Colonic mucosa (tissue), 4 donors: ENCODE data around the gene CNTN3. TPM values are rescaled to one million over a fixed set of nuclear protein-coding genes. Genes with fewer than 3 reads are reported as not detected.

Experiments used
- DNase-seq: peaks from one replicate; pipeline ENCODE4 v3.0.0-alpha.2; 2020
- H3K27ac ChIP-seq: fragments of 200-600 bp; one replicate; pipeline ENCODE4 v1.8.0; 2021
- H3K27me3 ChIP-seq: fragments of 200-600 bp; one replicate; pipeline ENCODE4 v1.8.0; 2021
- H3K36me3 ChIP-seq: fragments of 200-600 bp; one replicate; pipeline ENCODE4 v1.8.0; 2021
- H3K4me1 ChIP-seq: fragments of 200-600 bp; one replicate; pipeline ENCODE4 v1.8.0; 2021; ENCODE audit warnings: mild to moderate bottlenecking
- H3K4me3 ChIP-seq: fragments of 200-600 bp; one replicate; pipeline ENCODE4 v1.8.0; 2021
- H3K9ac ChIP-seq, 2 donors: one replicate each; pipeline ENCODE4 v1.7.0; 2013; ENCODE audit warnings: control low read depth in 2 of 2, low read depth in 2 of 2, low read length in 2 of 2
- H3K9me3 ChIP-seq: fragments of 200-600 bp; one replicate; pipeline ENCODE4 v1.8.0; 2021
- CTCF ChIP-seq: fragments of 200-600 bp; IDR thresholded peaks from one replicate; pipeline ENCODE4 v1.8.0; 2022; ENCODE audit warnings: antibody characterized with exemption, mild to moderate bottlenecking
- intact Hi-C: fragments of 100-400 bp; cut with DNase I; formaldehyde crosslinking; loops from one replicate; pipeline ENCODE4 v1.14.1; 2022
- total RNA-seq, 2 donors: library from RNA; stranded (reverse); fragmentation: NEBNext Ultra II Directional in 1 of 2; extraction: Animal tissue kit (Norgen Biotek cat#: 25700) in 1 of 2; gene quantifications; one replicate each; pipeline ENCODE4 v1.2.1, GENCODE V29; 2021
- donor health status: healthy.
- donor health status: DM: no; HTN: no; CAD: no.
- donor health status: DM: no; HTN: no; CAD: no.

CNTN3 gene
- total RNA-seq, 2 donors from 2014 or later, result 5.3 to 6.7 TPM

GRCh38 chr3:74648107-74648506 is 33.6 kb upstream of the CNTN3 start:
- TF ChIP-seq CTCF, result no peak
- intact Hi-C loops, result no loop called here
- Histone ChIP-seq H3K36me3 (no peaks in the 10 kb centered on the region), H3K4me1 (no peaks in the 10 kb centered on the region), H3K9me3 (no peaks in the 10 kb centered on the region), H3K27me3 (no peaks in the 10 kb centered on the region), H3K9ac (no peak overlapping the region), H3K27ac (no peak overlapping the region), H3K4me3 (no peak overlapping the region)
- no peak for DNase-seq

- H3K9me3 ChIP-seq, result no peaks in the 10 kb centered on the region
- no peak overlapping the region for H3K27ac ChIP-seq
- H3K4me1 ChIP-seq, result no peaks in the 10 kb centered on the region
- H3K36me3 ChIP-seq, result no peaks in the 10 kb centered on the region
- TF ChIP-seq CTCF, result no peak
- H3K9ac ChIP-seq, result no peak overlapping the region
- DNase-seq, result no peak
- no peaks in the 10 kb centered on the region for H3K27me3 ChIP-seq
- H3K4me3 ChIP-seq, result no peak overlapping the region
- intact Hi-C loops, result no loop called here
Observed at GRCh38 chr3:74646094-74646493, 31.6 kb upstream of the CNTN3 start.

GRCh38 chr3:74643636-74644035 is 29.2 kb upstream of the CNTN3 start:
- no peak overlapping the region for H3K27ac ChIP-seq
- intact Hi-C loops, result no loop called here
- H3K36me3 ChIP-seq, result no peaks in the 10 kb centered on the region
- no peak for DNase-seq
- no peaks in the 10 kb centered on the region for H3K27me3 ChIP-seq
- no peaks in the 10 kb centered on the region for H3K4me1 ChIP-seq
- H3K9ac ChIP-seq, result no peak overlapping the region
- H3K9me3 ChIP-seq, result no peaks in the 10 kb centered on the region
- H3K4me3 ChIP-seq, result no peak overlapping the region
- no peak for TF ChIP-seq CTCF

- Histone ChIP-seq H3K27ac (no peak overlapping the region), H3K4me1 (no peaks in the 10 kb centered on the region), H3K36me3 (no peaks in the 10 kb centered on the region), H3K9ac (no peak overlapping the region), H3K27me3 (no peaks in the 10 kb centered on the region), H3K9me3 (no peaks in the 10 kb centered on the region), H3K4me3 (no peak overlapping the region)
- no peak for TF ChIP-seq CTCF
- intact Hi-C loops, result no loop called here
- DNase-seq, result no peak
Observed at GRCh38 chr3:74642876-74643275, 28.4 kb upstream of the CNTN3 start.

- H3K4me3 ChIP-seq, result no peak overlapping the region
- intact Hi-C loops, result no loop called here
- no peak for TF ChIP-seq CTCF
- H3K9me3 ChIP-seq, result no peaks in the 10 kb centered on the region
- H3K4me1 ChIP-seq, result no peaks in the 10 kb centered on the region
- H3K27me3 ChIP-seq, result no peaks in the 10 kb centered on the region
- H3K36me3 ChIP-seq, result no peaks in the 10 kb centered on the region
- DNase-seq, result no peak
- no peak overlapping the region for H3K27ac ChIP-seq
- no peak overlapping the region for H3K9ac ChIP-seq
Observed at GRCh38 chr3:74640211-74640610, 25.8 kb upstream of the CNTN3 start.

GRCh38 chr3:74639681-74640080 is 25.2 kb upstream of the CNTN3 start:
- no peaks in the 10 kb centered on the region for H3K27me3 ChIP-seq
- intact Hi-C loops, result no loop called here
- H3K36me3 ChIP-seq, result no peaks in the 10 kb centered on the region
- H3K27ac ChIP-seq, result no peak overlapping the region
- no peaks in the 10 kb centered on the region for H3K4me1 ChIP-seq
- H3K4me3 ChIP-seq, result no peak overlapping the region
- no peak for TF ChIP-seq CTCF
- H3K9me3 ChIP-seq, result no peaks in the 10 kb centered on the region
- no peak overlapping the region for H3K9ac ChIP-seq
- DNase-seq, result no peak
